Epidermal melanocyte (primary cell): ENCODE data around the gene MECR.
A peak's percentile ranks its signal among the peaks of the same experiment; 100 is the strongest.

Source experiments
- DNase-seq: peaks from one replicate; pipeline ENCODE4 v3.0.0; 2011; ENCODE audit warnings: low spot score; ENCODE audit not compliant: insufficient read length

MECR gene, protein sequence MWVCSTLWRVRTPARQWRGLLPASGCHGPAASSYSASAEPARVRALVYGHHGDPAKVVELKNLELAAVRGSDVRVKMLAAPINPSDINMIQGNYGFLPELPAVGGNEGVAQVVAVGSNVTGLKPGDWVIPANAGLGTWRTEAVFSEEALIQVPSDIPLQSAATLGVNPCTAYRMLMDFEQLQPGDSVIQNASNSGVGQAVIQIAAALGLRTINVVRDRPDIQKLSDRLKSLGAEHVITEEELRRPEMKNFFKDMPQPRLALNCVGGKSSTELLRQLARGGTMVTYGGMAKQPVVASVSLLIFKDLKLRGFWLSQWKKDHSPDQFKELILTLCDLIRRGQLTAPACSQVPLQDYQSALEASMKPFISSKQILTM

DNA sequence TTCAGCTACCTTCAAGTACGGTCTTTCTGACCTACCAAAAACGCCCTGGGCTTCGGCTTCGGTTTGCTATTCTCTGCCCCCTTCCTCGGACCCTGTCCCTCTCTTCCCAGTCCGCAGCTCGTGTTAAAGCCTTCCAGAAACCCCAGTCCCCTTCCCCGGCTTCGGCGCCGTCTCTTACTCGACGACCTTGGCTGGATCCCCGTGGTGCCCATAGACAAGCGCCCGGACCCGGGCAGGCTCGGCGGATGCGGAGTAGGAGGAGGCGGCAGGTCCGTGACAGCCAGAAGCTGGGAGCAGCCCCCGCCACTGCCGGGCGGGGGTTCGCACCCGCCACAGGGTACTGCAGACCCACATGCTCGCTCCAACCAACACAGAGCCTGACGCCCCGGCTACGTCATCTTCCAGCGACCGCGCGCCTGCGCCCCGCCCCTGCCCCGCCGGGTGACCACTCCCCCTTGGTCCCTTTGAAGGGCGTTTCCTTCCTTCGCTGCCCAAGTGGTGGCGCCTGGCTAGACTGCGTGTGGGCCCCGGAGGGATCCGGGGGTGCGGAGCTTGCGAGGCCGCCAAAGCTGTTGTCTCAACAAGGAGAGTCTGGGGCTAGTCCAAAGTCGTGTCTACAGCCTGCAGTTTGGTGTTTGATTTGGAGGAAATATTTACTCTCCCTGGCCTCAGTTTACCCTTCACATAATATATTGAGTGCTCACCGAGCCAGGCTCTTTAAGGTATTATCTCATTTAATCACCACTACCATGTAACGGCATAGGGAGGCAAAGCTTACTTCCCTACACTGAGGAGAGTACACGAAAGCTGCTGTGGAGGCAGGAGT lies at the start of gene MECR:
Gene MECR (minus strand): TSS at position 382 of the 826 bp plus-strand sequence. CDS start 28 bp downstream, at position 354.
- DNase-seq = peak; percentile 95

DNA sequence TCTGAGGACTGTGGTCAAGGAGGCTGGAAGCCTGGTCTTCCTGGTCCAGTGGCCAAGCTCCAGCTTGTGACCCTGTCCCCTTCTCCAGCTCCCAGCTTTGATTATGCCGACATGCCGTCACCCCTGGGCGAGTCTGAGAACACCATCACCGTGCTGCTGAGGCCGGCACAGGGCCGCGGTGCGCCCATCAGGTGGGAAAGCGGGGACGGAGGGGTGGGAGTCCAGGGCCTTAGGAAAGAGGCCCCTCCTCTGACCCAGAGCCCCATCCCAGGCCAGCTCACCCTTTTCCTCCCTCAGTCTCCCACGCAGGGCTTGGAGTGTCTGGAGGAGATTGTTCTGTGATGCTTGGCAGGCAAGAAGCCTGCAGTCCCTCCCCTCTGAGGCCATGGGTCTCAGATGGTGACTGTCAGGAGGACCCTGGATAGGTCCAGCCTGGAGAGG lies 49.2 kb upstream of the MECR start:
- DNase-seq = no peak

DNA sequence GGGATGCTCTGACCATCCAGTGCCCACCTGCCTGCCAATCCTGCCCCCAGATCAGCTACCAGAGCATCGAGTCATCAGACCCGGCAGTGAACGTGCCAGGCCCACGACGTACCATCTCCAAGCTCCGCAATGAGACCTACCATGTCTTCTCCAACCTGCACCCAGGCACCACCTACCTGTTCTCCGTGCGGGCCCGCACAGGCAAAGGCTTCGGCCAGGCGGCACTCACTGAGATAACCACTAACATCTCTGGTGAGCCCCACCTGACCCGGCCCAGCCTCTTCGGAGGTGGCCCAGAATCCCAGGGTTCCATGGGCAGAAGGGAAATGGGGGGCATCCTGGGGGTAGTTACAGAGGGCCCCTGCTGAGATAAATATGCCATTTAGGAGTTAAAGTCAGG lies 48.7 kb upstream of the MECR start:
- DNase-seq = no peak

DNA sequence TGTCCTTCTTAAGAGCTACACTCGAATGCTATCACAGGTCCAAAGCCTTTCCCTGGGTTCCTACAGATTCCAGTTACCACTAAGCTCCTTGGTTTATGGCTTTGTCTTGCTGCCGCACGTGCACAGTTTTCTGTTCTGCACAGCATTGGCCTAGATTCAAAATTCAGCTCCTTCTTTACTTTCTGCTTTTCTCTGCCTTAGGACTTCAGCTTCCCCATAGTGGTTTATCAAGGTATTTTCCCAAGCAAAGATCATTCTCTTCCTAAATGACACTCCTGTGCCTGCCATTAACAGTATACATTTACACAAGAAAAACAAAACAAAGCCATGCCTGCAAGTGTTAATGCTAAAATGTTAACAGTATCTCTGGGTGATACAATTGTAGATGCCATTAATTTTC lies 47.4 kb upstream of the MECR start:
- no peak for DNase-seq

DNA sequence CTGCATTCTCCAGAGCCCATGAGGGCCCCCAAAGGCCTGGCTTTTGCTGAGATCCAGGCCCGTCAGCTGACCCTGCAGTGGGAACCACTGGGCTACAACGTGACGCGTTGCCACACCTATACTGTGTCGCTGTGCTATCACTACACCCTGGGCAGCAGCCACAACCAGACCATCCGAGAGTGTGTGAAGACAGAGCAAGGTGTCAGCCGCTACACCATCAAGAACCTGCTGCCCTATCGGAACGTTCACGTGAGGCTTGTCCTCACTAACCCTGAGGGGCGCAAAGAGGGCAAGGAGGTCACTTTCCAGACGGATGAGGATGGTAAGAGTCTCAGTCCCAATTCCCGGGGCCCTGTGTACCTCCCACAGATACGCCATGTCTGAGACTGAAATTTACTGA lies 44.7 kb upstream of the MECR start:
- DNase-seq = no peak

DNA sequence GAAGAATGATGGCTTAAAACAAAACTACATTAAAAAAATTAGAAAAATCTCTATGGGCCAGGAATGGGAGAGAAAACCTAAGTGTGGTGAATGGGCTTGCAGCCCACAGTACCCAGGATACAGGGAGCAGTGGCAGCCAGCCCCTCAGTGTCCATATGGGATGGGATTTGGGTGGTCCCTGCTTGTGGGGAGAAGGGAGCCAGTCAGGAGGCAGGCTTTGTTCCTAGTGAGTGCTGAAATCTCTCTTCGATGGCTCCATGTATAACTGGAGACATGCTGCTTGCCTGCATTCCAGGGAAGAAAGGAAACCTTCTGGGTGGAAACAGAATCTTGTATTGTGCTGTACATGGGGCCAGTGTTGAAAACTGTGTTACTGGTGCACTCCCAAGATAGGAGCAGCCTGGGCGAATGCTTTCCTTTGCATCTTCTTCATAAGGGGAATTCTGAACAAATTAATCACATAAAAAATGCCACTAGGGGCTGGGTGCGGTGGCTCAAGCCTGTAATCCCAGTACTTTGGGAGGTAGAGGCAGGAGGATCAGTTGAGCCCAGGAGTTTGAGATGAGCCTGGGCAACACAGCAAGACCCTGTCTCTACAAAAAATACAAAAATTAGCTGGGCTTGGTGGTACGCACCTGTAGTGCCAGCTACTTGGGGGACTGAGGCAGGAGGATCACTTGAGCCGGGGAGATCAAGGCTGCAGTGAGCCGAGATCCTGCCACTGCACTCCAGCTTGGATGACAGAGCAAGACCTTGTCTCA lies 41.6 kb upstream of the MECR start:
- no peak for DNase-seq

DNA sequence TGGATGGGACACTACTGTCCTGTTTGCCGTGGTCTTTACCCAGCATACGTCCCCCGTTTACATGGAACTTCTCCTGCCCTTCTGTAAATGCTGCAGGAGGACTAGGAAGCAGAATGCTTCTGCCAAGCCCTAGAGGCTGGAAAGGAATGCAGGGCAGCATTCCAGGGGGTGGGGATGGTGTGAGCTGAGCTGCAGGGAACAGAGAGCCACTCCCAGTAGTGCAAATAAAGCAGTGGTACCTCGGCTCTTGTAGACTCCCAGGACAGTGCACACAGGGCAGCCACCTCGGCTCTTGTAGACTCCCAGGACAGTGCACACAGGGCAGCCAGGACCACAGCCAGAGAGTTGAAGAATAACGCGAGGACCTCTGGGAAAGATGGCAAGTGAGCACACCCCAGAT lies 41.0 kb upstream of the MECR start:
- DNase-seq = peak; percentile 63

DNA sequence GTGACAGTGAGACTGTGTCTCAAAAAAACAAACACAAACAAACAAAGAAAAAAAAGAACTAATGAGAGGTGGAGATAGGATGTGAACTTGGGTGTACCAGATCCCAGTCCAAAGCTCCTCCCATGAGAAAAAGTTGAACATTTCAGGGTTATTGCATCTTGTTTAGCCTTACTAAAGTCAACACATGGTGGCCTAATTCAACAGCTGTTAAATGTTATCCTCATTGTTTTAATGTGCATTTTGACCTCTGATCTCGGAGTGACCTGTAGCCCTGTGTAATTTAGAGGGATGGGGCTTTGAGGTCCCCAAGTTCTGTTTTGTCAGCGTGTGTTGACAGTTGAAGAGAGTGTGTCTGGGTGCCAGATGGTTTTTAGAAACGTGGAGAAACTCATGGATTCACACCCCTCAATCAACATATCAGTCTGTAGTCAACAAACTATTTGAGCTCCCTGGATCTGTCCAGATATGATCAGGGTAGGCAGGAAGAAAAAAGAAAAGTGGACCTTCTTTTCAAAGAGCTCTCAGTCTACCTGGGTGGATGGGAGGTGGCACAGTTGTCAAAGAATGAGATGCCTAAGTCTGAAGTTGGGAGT lies 40.3 kb upstream of the MECR start:
- DNase-seq = no peak

DNA sequence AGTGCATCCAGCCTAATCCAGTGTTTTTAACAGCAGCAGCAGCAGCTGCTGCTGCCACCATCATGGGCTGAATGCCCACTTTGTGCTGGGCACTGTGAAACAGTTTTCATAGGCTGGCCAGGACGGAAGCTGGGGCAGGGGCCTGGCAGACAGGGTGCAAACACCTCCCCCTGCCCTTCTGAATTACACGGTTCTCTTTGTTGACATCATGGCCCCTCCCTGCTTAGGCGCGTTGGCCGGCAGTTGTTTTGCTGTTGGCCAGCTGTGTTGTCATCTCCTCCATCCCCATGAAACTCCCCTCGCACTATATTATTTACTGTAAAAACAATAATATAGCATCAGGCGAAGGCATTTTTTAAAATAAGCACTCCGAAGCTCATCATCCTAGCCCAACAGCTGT lies 38.6 kb upstream of the MECR start:
- no peak for DNase-seq

DNA sequence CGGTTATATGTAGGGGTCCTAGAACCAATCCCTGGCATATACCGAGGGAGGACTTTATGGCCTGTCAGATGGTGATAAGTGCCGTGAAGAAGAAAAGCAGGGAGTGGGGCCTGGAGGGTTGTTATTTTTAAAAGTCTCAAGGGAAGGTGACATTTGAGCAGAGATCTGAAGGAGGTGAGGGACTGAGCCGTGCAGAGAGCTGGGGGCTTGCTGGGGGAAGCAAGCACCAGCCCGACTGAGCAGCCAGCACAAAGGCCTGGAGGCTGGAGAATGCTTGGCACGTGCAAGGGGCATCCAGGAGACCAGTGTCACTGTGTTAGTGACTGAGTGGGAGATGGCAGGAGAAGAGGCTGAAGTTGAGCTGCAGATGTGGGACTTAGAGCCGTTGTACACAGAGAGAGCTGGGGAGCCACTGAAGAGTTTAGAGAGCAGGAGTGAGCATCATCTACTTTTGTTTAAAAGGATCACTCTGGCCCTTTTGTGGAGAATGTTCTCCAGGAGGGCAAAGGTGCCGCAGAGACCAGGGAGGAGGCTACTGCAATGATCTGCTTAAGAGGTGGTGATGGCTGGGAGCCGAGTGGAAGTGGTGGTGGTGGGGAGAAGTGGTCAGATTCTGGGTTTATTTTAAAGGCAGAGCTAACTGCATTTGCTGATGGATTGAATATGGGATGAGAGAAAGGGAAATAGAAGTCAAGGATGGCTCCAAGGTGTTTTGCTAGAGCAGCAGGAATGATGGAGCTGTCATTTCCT lies 36.8 kb upstream of the MECR start:
- DNase-seq = no peak

DNA sequence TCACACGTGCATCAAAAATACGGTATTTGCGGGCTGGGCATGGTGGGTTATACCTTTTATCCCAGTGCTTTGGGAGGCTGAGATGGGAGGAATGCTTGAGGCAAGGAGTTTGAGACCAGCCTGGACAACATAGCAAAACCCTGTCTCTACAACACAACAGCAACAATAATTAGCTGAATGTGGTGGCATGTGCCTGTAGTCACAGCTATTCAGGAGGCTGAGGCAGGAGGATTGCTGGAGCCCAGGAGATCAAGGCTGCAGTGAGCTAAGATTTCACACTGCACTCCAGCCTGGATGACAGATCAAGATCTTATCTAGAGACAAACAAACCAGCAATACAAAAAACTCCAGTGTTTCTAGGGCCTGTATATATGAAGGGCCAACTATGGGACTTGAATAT lies 36.2 kb upstream of the MECR start:
- no peak for DNase-seq

DNA sequence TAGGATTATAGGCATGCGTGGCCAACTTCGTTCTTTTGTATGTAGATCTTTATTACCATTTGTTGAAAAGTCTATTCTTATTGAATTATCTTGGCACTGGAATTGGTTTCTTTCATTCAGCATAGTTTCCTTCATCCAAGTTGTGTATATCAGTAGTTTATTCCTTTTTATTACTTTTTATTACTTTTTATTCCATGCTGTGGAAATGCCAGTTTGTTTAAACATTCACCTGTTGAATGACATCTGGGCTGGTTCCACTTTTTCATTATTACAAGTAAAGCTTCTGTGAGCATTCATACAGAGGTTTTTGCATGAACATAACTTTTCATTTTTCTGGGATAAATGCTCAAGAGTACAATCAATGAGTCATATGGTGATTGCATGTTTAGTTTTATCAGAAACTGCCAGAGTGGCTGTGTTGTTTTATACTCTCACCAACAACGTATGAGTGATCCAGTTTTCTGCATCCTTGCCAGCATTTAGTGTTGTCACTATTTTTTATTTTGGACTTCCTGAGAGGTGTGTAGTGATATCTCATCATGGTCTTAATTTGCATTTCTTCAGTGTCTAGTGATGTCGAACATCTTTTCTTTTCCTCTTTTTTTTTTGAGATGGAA lies 34.1 kb upstream of the MECR start:
- DNase-seq = no peak

DNA sequence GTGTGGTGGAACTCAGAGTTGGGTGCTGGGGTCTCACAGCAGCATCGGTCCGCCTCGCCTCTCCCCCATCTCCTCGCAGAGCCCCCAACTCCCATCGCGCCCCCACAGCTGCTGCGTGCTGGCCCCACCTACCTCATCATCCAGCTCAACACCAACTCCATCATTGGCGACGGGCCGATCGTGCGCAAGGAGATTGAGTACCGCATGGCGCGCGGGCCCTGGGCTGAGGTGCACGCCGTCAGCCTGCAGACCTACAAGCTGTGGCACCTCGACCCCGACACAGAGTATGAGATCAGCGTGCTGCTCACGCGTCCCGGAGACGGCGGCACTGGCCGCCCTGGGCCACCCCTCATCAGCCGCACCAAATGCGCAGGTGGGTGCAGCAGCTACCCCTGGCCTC lies 29.8 kb upstream of the MECR start:
- DNase-seq = no peak

DNA sequence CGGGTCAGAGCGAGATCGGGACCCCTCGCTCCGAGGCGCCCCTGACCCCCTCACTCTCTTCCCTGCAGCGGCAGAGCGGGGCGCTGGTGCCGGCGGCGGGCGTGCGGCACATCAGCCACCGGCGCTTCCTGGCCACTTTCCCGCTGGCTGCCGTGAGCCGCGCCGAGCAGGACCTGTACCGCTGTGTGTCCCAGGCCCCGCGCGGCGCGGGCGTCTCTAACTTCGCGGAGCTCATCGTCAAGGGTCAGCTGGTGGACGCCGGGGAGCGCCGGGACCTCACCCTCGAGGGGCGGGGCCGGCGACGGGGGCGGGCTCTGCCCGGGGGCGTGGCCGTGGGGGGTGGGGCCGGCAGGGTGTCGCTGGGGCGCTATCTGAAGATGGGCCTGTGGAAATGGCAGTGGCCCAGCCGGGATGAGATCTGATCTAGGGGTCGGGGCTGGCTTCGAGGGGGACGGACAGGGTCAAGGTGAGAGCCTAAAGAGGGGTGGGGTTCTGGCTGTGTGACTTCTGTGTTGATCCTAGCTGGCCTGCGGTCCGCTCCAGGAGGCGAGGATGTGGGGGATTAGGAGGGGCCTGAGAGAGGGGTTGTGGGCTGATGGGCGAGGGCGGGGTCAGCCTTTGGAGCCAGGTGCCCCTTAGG lies 29.2 kb upstream of the MECR start:
- peak; percentile 82 for DNase-seq

DNA sequence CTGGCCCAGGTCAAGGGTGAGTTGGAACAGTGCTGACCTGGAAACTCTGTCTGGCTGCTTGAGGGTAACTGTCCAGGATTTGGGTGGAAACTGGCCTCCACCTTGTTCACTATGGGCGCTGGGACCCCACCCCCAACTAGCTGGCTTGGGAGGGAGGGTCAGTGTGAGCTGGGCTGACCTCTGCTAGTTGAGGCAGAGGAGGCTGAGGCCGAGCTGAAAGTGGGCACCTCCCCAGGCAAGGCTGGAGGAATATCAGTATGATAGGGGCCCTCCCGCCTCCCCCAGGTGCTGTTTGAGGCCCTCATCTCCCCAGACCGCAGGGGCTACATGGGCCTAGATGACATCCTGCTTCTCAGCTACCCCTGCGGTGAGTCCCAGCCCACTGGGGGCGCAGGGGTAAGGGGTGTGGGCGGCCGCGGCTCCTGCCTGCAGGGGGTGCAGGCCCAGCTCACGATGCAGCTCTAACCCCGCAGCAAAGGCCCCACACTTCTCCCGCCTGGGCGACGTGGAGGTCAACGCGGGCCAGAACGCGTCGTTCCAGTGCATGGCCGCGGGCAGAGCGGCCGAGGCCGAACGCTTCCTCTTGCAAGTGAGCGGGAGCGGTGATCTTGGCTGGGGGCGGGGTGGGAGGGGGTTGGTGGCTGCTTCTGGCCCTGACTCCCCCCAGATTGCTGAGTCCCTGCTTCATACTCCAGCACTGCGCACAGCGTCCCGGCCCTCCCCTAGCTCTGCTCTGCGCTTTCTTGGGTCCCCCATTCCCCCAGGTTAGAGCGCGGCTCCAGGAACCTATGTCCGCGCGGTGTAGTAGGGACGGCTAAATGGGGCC lies 28.5 kb upstream of the MECR start:
- no peak for DNase-seq

DNA sequence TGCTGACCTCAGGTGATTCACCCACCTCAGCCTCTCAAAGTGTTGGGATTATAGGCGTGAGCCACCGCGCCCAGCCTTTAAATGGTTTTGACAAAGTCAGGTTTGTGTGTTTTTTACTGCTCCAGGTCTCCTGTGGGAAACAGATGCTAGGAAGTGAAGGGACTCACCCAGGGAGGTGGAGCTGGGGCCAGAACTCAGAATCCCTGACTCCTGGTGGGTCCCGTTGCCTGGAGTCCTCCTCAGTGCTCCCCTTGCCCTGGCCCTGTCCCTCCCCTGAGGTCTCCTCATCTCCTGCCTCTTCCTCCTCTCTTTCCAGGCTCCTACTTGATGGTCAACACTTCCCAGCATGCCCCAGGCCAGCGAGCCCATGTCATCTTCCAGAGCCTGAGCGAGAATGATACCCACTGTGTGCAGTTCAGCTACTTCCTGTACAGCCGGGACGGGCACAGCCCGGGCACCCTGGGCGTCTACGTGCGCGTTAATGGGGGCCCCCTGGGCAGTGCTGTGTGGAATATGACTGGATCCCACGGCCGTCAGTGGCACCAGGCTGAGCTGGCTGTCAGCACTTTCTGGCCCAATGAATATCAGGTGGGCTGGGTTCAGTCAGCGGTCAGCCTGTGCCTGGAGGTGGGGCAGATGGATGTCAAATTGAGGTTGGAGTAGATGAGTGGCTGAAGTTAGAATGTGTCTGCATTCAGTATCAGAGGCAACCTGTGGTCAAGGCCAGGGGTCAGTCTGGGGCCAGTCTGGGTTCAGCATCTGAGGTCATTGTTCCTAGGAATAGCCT lies 27.6 kb upstream of the MECR start:
- DNase-seq = no peak

DNA sequence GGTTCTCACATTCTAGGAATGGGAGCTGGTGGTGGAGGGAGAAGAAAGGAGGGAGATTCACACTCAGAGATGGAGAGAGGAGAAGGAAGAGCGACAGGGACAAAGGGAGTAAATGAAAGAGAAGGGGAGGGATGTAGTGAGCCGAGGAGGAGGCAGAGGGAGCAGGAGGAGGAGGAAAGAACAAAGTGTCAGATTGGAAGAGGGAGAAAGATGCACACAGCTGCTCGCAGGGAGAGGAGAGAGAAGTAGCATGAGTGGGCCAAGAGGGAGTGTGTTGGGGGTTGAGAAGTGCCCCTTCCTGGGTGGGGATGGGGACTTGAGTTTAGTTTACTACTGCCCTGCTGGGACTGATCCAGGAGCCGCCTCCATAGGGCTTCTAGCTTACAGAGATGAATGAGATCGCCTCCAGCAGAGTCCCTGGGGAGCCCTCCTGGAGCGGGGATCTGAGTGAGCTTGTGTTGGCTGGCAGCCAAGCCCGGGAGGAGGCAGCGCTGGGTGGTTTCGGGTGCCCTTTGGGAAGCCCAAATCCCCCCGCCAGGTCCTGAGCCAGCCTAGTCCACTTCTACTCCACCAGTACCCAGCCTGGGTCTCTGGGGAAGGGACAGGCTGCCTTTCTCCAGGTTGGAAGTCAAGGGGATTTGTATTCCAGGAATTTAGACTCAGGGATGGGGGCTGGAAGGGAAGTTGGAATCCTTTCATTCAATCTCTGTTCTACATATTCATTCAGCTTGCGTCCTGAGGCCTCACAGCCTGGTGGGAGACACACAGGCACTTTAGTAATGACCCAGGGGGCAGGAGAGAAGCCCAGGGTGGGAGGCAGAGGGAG lies 26.5 kb upstream of the MECR start:
- DNase-seq = no peak
